ENCODE measurements around the gene ALDH1A3.

ALDH1A3 gene

DNA sequence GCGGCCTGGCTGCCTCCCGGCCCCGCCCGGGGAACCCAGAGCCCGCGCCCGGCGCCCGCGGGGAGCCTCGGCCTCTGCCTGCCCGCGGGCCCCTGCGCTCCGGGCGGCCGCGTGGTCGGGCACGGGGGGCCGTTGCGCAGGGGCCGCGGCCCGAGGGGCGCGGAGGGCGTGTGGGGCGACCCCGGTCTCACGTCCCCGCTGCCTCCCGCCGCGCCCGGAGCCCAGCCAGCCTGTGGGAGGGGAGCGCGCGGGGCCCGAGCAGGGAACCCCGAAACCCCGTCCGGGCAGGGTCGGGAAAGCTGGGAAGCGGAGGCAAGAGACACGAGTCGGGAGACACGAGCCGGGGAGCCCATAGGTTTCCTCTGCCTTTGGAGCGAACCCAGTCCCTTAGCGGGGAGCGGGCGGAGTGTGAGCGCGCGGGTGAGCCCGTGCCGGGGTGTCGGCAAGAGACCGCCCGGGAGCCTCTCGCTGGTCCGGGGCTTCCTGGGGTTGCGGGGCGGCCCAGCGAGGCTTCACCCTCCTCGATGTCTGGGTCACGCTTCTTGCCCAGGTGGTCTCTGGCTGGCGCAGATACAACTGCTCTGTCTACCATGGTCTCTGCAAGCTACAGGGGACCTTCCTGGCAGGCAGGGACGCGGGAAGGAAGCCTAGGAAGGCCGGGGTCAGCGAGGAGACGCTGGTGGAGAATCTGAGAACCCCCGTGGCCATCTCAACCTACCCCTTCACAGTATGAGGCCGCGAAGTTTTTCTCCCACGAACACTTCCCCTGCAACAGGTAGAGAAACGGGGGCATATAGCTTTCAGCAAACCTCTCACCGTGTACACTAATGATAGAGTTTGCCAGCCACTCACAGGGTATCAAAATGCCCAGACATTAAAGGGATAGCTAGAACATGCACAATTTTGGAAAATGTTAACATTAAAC is 40.1 kb downstream of the ALDH1A3 start:
- H3K4me3 ChIP-seq (ENCODE audit: low read length), result peak overlapping the region; percentile 48
- TF ChIP-seq, protein P1, sequence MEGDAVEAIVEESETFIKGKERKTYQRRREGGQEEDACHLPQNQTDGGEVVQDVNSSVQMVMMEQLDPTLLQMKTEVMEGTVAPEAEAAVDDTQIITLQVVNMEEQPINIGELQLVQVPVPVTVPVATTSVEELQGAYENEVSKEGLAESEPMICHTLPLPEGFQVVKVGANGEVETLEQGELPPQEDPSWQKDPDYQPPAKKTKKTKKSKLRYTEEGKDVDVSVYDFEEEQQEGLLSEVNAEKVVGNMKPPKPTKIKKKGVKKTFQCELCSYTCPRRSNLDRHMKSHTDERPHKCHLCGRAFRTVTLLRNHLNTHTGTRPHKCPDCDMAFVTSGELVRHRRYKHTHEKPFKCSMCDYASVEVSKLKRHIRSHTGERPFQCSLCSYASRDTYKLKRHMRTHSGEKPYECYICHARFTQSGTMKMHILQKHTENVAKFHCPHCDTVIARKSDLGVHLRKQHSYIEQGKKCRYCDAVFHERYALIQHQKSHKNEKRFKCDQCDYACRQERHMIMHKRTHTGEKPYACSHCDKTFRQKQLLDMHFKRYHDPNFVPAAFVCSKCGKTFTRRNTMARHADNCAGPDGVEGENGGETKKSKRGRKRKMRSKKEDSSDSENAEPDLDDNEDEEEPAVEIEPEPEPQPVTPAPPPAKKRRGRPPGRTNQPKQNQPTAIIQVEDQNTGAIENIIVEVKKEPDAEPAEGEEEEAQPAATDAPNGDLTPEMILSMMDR (conservative IDR thresholded peaks at IDR 0.05; ENCODE audit: low read depth, low read length), result no peak
- DNase-seq (ENCODE audit: low read depth), result no peak

DNA sequence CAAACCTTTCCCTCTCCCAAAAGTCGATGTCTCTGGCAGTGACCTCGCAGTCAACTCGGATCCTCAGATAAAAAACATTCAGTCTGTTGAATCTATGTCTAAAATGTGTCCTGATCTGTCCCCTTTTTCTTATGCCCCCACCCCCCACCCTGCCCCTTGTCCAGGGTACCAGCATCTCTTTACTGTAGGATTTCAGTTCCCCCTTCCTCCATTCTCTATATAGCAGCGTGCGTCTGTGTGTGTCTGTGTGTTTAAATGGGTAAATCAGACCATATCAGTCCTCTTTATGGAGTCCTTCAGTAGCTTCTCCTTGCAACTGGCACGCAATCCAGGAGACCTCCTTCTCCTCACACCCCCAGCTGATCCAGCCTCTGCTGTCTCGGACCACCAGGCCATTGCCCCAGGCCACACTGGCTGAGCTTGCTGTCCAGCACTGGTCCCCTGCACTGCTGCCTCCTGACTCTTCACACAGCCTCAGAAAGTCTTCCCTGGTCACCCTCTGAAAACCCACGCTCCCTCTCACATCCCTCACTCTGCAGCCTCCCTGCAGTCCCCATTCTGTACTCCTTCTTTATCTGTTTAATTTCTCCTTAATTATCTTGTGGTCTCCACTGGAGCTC is 41.0 kb downstream of the ALDH1A3 start:
- no peak for DNase-seq (ENCODE audit: low read depth)
- no peak overlapping the region for H3K4me3 ChIP-seq (ENCODE audit: low read length)
- TF ChIP-seq, protein P1 (conservative IDR thresholded peaks at IDR 0.05; ENCODE audit: low read depth, low read length), result no peak

DNA sequence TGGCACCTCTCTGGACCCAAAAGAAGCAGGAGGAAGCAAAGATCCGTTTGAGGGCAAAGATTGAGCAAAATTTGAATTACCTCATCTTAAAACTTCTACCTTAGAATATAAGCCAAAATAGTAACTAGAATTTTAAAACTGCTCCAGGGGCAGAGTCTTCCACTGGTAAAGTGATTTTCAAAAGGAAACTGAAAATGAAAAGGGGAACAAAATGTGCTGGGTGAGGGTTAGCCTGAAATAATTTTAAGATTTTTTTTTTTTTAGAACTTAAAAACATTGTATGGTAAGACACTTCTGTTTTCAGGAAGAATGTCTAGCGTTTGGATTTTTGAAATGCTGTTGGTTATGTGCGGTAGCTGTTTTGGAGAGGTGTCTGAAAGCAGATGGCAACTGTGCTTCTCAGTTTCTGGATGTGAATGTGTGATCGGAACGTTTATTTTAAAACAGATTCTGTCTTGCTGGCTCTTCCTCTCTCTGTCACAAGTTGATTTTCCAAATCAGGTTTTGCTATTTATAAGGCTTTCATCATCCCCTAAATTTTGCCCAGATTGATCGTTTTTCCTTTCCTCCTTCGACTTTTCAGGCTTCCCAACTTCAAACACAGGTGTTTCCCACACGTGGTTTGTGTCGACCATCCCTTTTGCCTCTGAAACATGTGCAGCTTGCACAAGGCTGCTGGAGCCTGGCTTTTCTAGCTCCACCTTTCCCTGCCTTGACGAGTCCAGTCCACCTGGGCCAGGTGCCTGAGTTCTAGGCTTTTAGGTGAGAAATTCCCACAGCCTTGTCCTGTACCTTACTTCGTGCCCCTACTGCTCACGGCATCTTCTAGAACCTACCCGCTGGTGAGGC is 42.8 kb downstream of the ALDH1A3 start:
- H3K4me3 ChIP-seq (ENCODE audit: low read length), result no peak overlapping the region
- DNase-seq (ENCODE audit: low read depth), result no peak
- TF ChIP-seq, protein P1 (conservative IDR thresholded peaks at IDR 0.05; ENCODE audit: low read depth, low read length), result no peak

DNA sequence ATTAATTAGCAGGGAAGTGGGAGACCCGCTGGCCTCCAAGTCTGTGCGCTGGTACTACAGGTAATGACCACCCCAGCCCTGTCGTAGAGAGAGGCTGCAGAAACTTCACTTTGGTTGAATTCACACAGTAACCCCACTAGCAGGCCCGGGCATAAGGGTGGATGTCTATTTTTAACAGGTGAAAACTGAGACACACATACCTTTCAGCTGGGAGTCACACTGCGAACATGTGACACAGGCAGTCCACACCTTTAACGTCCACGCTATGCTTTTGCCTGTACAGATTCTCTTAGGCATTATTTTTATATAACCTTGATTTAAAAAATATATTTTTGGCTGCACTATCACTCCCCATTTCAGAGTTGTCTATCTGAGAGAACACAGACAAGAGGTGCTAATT is 43.4 kb downstream of the ALDH1A3 start:
- TF ChIP-seq, protein P1 (conservative IDR thresholded peaks at IDR 0.05; ENCODE audit: low read depth, low read length), result no peak
- no peak for DNase-seq (ENCODE audit: low read depth)
- no peak overlapping the region for H3K4me3 ChIP-seq (ENCODE audit: low read length)

DNA sequence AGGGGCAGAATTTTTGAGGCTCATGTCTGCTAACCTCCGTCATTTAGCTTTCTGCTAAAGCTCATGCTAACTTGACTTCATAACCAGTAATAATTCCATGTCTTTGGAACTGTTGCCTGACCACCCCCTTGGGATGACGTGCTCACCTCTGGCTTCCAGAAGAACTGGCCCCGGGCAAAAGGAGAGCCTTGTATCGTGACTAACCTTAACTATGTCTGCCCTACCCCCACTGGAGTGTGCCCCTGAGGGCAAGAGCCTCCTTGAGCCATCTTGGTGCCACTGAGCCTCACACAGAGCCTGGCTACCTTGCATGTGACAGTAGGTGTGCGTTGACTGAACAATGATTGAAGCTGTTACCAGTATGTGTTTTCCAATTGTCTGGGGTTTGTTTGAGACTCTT is 44.3 kb downstream of the ALDH1A3 start:
- TF ChIP-seq, protein P1 (conservative IDR thresholded peaks at IDR 0.05; ENCODE audit: low read depth, low read length), result no peak
- DNase-seq (ENCODE audit: low read depth), result no peak
- H3K4me3 ChIP-seq (ENCODE audit: low read length), result no peak overlapping the region

DNA sequence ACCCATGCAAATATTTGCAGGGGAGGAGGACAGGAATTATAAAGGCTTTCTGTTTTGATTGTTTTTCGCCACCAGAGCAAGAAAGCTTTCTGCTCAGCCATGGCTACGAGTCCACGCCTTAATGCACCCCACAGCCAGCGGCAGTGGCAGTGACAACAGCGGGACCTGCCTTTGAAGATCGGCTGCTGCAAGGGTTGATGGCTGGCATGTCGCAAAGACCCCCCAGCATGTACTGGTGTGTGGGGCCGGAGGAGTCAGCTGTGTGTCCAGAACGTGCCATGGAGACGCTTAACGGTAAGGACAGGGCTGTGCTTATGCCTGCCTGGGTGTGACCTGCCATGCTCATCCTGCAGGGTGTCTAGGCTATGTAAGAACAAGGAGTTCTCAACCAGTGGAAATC is 44.8 kb downstream of the ALDH1A3 start:
- TF ChIP-seq, protein P1 (conservative IDR thresholded peaks at IDR 0.05; ENCODE audit: low read depth, low read length), result no peak
- no peak for DNase-seq (ENCODE audit: low read depth)
- no peak overlapping the region for H3K4me3 ChIP-seq (ENCODE audit: low read length)

Measured in retinal pigment epithelial cell (primary cell).